ENCODE measurements around the gene KAT8.

KAT8 gene

DNA sequence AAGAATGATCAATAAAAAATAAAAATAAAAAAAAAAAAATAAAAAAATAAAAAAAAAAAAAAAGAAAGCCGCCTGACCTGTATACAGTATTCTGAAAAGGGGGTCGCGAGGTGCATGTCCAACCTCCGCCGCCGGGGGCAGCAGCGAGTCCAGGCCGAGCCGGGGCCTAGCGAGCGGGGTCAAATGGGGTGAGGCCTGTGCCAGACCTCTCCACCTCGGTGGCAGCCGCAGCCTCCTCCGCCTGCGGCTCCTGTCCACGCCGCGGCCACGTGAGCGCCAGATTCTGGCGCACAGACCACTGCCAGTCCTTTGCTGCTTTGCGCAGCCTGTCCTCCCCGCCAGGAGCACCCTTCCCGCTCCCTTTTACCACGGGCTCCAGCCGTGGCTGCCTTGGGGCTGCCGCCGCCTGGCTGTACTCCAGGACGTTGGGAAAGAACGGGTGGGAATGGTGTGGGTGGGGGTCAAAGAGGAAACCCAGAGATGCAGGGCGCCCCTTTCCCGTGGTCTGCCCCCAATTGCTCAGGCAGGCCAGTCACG lies 11.7 kb upstream of the KAT8 start:
- no peak overlapping the region for H3K4me3 ChIP-seq (ENCODE audit: low read depth, low read length)
- DNase-seq = peak; percentile 93

GRCh38 chr16:31106509-31107464 lies 10.7 kb upstream of the KAT8 start:
- no peak overlapping the region for H3K4me3 ChIP-seq (ENCODE audit: low read depth, low read length)
- H3K9me3 ChIP-seq = no peaks in the 10 kb centered on the region
- DNase-seq = no peak
- H3K36me3 ChIP-seq = peaks cover 27% of the 10 kb centered on the region
- H3K4me1 ChIP-seq = no peaks in the 10 kb centered on the region; the same call in 1 of the 2 replicates
- no peaks in the 10 kb centered on the region for H3K27me3 ChIP-seq
- no peak for TF ChIP-seq CTCF (IDR thresholded peaks at IDR 0.05; ENCODE audit: low read depth, low read length)

More for the DNA sequence above, 11.7 kb upstream of the KAT8 start:
- Histone ChIP-seq H3K9me3 (no peaks in the 10 kb centered on the region), H3K36me3 (peaks cover 17% of the 10 kb centered on the region), H3K27me3 (no peaks in the 10 kb centered on the region), H3K4me1 (no peaks in the 10 kb centered on the region; the same call in 1 of the 2 replicates)
- peak; percentile 78 for TF ChIP-seq CTCF (IDR thresholded peaks at IDR 0.05; ENCODE audit: low read depth, low read length)

DNA sequence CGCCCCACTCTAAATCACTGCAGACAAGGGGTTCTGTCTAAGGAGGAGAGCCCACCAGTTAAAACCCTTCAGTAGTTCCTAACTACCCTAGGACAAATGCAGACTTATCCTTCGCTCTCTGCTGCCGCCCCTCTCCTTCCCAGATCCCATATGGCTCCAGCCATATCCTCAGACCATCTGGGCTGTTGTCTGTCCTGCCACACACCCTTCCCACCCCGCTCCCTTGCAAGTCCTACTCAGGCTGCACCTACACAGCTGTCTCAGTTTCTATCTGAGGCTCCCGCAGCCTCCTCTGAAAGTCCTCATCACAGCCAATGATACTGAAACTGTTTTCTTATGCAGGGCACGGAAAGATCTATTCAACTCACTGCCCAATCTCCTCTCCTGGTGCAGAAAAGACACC lies 10.0 kb upstream of the KAT8 start:
- no peaks in the 10 kb centered on the region; the same call in 1 of the 2 replicates for H3K4me1 ChIP-seq
- no peak for DNase-seq
- TF ChIP-seq CTCF (IDR thresholded peaks at IDR 0.05; ENCODE audit: low read depth, low read length) = no peak
- H3K4me3 ChIP-seq (ENCODE audit: low read depth, low read length) = peak overlapping the region; percentile 90
- H3K27me3 ChIP-seq = no peaks in the 10 kb centered on the region
- peaks cover 34% of the 10 kb centered on the region for H3K36me3 ChIP-seq
- no peaks in the 10 kb centered on the region for H3K9me3 ChIP-seq

DNA sequence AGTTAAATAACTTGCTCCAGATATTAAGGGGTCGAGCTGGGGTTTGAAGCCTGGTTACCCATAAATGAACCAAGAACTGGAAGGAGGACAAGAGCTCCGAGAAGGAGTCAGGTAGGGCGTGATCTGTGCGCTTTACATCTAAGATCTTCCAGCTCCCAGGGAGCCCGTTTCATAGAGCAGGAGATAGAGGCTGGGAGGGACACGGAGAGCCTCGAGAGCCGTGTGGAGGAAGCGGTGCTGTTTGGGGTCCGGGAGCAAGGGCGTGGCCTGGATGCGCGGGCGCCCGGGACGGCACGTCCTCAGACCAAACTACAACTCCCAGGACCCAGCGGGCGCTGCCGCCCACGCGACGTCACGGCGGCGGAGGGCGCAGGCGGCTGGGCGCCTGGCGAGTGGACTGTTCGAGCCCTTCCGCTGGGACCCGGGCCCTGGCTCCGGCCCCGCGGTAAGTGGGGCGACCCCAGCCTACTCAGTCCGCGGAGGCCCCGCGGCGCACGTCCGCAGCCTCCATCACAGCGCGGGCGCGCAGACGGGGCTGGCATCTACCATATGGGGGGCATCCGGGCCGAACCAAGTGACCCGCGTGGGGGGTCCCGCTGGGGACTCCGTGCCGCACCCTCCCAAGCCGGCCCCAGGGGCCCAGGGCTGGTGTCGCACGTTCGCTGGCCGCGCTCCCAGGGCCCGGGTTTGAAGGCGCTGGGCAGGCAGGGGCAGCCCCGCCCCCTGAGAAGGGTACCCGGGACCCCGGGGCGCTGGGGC lies 9.2 kb upstream of the KAT8 start, which contains the start of gene BCKDK:
BCKDK (plus strand) TSS at position 352 of the 759 bp plus-strand sequence. CDS start 838 bp downstream, outside the sequence.
- Histone ChIP-seq H3K4me3 (ENCODE audit: low read depth, low read length) (peak within 1 kb of the TSS; percentile 90), H3K9me3 (no peaks in the 10 kb centered on the region), H3K4me1 (no peaks in the 10 kb centered on the region; the same call in 1 of the 2 replicates), H3K36me3 (peaks cover 34% of the 10 kb centered on the region), H3K27me3 (no peaks in the 10 kb centered on the region)
- DNase-seq = peak; percentile 83
- no peak for TF ChIP-seq CTCF (IDR thresholded peaks at IDR 0.05; ENCODE audit: low read depth, low read length)

- no peaks in the 10 kb centered on the region; the same call in 1 of the 2 replicates for H3K4me1 ChIP-seq
- TF ChIP-seq CTCF (IDR thresholded peaks at IDR 0.05; ENCODE audit: low read depth, low read length) = no peak
- no peaks in the 10 kb centered on the region for H3K9me3 ChIP-seq
- no peak for DNase-seq
- no peaks in the 10 kb centered on the region for H3K27me3 ChIP-seq
- peak overlapping the region; percentile 90 for H3K4me3 ChIP-seq (ENCODE audit: low read depth, low read length)
- peaks cover 34% of the 10 kb centered on the region for H3K36me3 ChIP-seq
Measured at GRCh38 chr16:31108794-31109558, 8.5 kb upstream of the KAT8 start.
